DMS153 treated with DMSO at 0.1 percent for 48 hours (cell line): ENCODE measurements around the gene LRRC3.

Experiments used
- DNase-seq: peaks from one replicate; lab custom pipeline; 2025; ENCODE audit not compliant: unreplicated experiment; lab: John Stamatoyannopoulos, UW

Gene LRRC3

DNA sequence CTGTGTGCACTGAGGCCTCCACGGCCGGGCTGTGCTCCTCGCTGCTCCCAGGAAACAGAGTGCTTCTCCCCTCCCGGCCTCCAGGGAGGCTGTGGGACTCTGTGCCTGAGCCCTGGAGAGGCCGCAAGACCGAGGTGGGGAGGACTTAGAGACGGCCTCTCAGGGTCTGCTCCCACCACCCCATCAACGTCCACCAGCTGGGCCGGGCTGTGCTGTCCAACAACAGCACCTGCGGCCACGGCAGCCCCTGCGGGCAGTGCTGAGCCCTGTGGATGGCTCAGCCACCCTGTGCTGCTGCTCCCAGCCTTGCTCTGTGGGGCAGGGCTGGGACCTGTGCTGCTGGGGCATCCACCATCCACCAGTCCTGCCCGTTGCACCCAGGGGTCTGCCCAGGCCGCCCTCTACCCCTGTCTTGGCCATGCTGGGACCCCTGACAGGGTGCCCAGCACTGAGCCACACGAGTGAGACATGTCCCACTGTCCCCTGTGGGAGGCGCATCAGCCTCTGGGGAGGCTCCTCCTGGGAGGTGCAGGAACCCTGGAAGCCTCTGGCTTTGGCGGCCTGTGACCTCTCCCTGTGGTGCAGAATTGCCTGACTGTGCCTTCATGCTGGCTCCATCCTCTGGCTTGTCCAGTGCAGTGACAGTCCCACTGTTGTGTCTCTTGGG, 31.2 kb upstream of the LRRC3 start:
- DNase-seq: no peak

DNA sequence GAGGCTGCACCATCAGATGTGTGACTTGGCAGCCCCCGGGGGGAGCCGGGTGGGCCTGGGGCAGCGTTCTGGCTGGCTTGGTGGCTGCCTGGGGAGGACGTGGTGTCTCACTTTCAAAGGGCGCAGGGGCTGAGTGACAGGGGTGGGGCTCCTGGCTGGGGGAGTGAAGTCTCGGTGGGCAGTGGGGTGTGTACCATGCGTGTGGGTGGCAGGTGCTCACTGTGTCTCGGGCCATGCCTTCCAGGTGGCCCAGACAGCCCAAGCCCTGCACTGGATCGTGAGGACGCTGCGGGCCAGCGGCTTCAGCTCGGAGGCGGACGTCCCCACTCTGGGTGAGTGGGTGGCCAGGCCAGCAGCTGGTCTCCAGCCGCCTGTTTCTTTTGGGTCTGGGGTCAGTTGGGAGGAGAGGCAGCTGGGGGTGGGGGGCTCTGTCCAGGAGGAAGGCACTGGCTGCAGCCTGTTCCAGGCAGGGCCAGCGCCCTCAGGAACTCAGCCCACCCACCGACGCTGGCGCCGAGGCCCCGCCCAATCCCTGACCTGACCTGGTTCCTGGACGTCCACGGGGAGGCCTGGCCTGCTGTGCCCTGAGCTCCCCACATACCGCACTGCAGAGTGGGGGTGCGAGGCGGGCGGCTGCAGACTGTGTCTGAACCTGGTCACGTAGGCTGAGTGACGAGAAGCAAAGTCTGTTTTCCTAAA, 30.6 kb upstream of the LRRC3 start:
- DNase-seq: no peak

DNA sequence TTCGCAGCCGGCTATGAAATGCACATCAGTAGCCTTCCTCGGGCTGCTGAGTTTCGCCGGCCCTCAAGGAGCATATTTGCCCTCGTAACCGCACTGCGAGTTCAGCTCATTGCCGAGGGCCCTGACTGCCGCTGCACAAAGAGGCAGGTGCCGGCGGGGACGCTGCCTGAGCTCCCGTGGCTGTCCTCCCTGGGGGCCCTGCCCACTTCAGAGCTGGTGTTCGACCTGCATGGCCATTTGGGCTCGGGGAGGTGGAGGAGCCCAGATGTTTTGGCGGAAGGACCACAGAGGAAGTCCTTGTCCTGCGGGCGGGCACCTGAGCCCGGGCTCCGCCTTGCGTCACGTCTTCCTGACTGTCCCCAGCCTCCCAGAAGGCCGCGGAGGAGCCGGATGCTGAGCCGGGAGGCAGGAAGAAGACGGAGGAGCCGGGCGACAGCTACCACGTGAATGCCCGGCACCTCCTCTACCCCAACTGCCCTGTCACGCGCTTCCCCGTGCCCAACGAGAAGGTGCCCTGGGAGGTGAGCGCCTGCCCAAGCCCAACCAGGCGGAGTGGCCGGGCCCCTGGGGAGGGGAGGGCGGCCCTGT, 29.9 kb upstream of the LRRC3 start:
- DNase-seq: peak; percentile 81

DNA sequence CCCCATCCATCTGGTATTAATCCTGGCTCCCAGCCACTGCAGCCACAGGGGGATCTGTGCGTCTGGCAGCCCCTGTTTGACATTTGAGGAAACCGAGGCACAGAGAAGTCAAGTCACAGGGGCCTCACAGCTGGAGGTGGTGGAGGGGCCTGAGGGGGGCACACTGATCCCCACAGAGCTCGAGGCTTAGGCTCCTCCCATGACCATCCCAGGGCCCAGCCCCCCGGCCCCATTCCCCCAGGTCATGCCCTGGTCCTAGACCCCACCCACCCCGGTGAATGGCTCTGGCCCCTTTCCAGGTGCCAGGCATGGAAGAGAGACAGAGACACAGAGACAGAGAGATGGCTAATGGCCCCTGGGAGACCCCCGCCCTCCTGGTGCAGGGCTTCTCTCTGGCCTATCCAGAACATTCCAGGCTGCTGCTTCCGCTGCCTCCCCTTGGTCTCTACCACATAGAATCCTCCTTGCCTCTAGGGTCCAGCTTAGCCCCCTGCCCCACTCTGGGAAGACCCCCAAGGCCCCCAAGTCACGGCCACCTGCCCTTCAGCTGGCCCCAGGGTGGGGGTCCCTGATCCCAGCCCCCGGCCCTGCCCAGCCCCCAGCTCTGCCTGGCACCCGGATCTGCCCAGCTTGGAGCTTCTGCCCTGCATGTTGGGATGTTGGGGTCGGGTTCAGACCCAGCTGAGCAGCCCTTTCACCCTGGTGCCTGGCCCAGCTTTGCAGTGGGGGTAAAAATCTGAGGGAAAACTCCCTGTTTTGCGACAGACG, 29.2 kb upstream of the LRRC3 start:
- DNase-seq: no peak

DNA sequence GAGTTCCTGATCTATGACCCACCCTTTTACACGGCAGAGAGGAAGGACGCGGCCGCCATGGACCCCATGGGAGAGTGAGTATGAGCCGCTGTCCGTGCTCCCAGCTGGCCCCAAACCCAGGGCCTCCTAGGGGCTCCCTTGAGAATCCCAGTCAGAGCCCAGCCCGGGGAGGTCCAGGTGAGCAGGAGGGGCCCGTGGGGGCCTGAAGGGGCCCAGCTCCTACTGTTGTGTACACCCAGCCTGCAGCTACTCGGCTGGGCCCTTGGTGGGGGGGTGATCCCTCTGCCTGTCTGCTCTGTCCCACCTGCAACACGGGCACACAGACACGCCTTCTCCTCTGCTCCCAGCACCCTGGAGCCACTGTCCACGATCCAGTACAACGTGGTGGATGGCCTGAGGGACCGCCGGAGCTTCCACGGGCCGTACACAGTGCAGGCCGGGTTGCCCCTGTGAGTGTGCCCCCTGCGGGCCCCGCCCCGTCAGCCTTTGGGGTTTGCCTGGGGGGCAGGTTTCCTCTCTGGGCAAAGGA, 28.6 kb upstream of the LRRC3 start:
- DNase-seq: no peak

DNA sequence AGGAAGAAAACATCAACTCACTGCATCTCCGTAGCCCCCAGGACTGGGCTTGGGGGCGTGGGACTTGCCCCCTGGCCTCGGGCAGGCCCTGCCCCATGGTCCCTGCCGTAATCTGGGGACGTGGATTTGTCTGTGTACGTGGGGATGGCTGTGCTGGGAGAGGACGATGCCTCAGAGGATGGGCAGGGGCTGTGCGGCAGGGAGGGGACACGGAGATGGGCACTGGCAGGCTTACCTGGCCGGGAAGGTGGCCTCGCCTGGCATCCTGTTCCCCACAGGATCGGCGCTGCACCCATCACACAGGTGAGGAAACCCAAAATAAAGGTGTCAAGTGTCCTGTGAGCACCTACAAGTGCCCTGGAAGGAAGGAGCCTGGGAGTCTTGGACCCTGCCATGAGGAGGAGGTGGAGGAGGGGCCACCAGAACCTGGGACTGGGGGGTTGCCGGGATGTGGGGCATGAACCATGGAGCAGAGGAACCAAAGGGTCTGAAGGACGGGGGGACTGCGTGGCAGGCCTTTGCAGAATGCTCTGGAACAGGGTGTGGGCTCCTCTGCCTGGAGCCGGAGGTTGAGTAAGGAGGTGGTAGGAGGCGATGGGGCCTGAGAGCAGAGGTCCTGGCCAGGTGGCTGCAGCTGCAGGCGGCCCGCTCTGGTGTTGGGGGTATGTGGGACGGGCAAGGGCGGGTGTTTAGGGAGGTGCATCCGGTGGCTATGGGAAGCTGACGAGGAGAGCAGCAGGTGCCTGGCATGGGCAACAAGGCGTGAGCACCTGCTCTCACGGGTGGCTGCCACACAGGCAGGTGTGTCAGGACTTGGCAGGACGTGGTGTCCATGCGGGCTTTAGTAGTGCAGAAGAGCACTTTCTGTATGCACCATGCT, 27.8 kb upstream of the LRRC3 start:
- peak; percentile 56 for DNase-seq

DNA sequence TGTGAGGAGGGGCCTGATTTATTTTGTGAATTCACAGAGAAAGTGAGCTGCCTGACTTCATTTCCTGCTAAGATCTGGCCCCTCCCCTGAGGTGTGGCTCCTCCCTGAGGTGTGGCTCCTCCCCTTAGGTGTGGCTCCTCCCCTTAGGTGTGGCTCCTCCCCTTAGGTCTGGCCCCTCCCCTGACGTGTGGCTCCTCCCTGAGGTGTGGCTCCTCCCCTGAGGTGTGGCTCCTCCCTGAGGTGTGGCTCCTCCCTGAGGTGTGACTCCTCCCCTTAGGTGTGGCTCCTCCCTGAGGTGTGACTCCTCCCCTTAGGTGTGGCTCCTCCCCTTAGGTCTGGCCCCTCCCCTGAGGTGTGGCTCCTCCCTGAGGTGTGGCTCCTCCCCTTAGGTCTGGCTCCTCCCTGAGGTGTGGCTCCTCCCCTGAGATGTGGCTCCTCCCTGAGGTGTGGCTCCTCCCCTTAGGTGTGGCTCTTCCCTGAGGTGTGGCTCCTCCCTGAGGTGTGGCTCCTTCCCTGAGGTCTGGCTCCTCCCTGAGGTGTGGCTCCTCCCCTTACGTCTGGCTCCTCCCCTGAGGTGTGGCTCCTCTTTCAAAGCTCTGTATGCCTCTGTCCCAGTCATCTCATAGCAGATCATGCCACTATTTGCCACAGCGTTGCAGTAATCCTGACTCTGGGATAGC, 26.9 kb upstream of the LRRC3 start:
- DNase-seq: peak; percentile 43

DNA sequence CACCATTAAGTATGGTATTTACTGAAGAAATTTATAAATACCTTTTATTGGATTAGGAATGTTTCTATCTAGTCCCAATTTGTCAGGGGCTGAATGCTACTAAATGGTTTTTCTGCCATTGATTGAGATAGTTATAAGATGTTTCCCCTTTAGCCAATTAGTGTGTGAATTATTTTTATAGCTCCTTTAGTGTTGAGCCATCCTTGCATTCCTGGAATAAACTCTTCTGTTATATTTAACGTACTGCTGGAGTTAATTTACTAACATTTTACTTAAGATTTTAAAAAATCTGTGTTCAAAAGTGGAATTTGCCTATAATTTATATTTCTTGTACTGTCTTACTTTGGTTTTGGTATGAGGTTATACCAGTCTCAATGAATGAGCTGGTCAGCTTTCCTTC, 25.4 kb upstream of the LRRC3 start:
- no peak for DNase-seq

DNA sequence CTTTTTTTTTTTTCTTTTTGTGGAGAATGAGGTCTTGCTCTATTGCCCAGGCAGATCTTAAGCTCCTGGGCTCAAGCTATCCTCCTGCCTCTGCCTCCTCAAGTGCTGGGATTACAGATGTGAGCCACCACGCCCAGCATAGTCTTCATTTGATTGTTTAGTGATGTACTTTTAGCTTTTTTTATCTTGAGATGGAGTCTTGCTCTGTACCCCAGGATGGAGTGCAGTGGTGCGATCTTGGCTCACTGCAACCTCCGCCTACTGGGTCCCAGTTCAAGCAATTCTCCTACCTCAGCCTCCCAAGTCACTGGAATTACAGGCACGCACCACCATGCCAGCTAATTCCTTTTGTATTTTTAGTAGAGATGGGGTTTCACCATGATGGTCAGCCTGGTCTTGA, 24.0 kb upstream of the LRRC3 start:
- no peak for DNase-seq

DNA sequence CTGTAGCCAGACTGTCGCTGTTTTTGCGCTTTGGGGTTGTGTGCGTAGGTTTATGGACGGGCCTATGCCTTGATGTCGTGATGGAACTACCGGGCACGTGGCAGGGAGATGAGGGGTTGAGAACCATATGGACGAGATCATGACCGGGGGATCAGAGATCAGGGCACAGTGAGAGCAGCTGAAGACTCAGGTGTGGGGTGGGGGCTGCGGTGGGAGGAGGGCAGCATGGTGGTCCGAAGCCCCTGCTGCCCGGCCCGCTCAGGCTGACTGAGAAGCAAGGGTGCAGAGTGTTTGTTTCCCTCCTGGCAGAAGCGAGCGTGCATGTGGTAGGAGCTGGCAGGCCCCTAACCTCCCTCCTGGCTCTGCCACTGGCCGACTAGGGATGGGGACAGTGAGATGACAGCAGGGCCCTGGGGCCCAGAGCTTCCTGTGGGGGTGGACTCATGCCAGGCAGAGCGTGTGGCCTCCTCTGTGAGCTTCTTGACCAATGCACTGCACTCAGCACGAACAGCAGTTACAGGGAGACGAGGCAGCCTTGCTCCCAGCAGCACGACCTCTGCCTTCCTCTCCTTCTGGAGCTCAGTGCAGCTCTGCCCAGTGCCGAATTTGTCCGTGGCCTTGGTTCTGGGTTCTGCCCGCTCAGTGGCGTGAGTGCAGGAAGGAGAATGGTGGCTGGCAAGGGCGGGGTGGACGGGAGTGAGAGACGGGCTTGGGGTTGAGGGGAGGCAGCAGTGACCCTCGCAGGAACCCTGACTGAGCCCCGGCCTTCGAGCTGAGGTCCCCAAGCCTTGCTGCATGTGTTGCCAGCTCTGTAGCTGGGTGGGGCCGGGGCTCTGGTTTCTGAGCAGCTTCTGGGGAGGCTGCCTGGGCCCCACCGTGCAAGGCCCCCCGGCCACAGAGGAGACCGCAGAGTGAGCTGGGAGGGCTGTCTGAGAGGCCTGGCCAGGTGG, 22.2 kb upstream of the LRRC3 start:
- no peak for DNase-seq

DNA sequence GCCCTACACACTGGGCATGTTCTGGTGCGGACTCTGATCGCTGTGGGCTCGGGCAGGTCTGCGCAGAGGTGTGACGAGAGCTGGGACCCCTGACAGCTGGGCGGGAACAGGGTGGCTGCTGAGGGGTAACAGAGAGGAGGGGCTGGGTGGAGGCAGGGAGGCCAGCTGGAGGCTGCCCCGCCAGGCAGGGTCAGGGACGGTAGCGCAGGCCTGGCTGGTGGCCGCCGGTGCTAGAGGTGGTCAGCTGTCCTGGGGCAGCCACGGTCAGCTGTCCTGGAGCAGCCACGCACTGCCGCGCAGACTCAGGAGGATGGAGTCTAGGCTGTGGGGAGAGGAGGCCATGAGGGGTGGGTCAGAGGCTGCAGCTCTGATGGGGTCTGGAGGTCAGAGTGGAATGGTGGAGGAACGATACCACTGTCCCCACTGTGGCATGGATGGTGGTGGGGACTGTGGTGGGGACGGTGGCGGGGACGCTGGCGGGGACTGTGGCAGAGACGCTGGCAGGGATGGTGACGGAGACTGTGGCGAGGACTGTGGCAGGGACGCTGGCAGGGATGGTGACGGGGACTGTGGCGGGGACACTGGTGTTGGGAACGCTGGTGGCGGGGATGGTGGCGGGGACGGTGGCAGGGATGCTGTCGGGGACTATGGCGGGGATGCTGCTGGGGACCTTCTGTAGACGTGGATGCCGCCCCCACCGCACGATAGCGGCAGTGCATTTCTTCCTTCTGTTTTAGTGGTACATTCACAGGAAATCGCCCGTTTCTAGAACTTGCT, 21.3 kb upstream of the LRRC3 start:
- DNase-seq: no peak

DNA sequence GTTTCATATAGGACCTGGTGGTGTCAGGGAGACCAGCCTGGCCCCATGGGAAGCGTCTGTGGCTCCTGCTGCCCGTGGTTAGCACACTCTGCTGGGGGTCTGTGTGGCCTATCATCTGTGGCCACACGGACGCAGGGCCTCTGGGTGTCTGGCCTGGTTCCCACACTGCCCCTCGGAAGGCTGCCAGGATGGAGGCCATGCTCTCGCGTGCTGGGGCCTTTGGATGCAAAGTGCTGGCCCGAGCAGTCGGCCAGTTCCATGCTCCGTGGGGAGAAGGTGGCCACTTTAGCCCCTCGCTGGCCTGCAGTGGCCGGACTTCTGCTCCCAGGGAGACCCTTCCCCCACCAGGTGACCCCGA, 20.8 kb upstream of the LRRC3 start:
- no peak for DNase-seq

DNA sequence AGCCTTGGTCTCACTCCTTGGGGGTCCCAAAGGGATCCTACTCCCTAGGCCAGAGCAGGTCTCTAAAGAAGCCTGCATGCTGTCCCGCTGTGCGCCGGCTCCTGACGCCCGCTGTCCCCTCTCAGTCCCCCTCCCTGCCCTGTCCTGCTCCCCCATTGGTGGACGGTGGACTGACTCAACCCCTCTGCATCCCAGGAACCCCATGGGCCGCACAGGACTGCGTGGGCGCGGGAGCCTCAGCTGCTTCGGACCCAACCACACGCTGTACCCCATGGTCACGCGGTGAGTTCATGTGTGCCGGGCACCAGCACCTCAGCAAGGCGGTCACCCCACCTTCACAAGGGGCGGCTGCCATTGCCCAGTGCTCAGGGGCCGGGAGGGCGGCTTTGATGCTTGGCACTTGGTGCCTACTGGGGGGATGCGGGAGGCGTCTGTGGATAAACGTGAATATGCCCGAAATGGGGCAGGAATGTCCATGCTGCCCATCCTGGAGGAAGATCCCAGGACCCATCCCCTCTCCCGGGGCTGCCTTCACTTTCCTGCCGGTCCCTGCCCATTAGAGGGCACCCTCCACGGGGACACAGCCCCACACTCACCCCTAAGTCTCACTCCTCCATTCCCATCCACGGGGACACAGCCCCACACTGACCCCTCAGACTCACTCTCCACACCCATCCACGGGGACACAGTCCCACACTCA, 20.2 kb upstream of the LRRC3 start:
- no peak for DNase-seq

DNA sequence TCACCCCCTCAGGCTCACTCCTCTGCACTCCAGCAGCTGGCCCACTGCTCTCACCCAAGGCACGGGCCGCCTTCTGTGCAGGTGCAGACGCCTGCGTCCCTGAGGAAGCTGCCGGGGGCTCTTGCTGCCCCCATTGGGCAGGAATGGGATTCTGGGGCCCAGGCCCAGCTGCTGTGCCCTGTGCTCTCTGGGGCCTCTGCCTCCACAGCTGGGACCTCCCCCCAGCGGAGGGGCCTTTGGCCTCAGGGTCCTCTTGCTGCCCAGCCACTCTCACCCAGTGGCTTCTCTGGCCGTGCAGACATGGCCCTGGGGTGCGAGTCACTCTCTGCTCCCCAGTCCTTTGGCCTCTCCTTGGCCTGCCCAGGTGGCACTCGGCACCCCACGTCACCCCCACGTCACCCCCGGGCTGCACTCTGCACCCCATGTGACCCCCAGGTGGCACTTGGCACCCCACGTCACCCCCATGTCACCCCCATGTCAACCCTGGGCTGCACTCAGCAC, 19.1 kb upstream of the LRRC3 start:
- no peak for DNase-seq

DNA sequence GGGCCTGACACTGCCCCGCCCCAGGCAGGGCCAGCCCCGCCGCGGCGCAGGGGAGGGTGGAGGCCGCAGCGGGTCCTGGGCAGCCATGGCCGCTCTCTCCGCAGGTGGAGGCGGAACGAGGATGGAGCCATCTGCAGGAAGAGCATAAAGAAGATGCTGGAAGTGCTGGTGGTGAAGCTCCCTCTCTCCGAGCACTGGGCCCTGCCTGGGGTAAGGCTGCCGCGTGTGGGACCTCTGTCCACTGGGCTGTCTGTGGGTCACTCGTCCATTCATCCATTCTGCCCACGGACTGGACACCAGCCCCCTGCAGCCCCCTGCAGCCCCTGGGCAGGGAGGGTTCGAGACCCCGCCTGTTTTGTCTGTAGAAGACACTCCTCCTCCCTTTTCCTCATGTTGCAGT, 18.4 kb upstream of the LRRC3 start:
- no peak for DNase-seq

DNA sequence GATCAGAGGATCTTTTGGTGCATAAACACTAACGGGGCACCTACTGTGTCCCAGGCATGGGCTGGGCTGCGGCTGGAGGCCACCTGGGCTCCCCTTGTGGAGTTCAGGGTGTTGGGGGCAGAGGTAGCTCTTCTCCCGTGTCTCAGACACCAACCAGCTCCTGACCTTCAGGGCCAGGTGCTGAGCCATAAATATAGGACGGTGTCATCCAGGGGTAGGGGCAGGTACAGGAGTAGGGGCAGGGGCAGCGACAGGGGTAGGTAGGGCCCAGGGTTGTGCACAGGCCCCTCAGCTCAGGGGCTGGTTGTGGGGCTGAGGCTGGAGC, 18.0 kb upstream of the LRRC3 start:
- no peak for DNase-seq

DNA sequence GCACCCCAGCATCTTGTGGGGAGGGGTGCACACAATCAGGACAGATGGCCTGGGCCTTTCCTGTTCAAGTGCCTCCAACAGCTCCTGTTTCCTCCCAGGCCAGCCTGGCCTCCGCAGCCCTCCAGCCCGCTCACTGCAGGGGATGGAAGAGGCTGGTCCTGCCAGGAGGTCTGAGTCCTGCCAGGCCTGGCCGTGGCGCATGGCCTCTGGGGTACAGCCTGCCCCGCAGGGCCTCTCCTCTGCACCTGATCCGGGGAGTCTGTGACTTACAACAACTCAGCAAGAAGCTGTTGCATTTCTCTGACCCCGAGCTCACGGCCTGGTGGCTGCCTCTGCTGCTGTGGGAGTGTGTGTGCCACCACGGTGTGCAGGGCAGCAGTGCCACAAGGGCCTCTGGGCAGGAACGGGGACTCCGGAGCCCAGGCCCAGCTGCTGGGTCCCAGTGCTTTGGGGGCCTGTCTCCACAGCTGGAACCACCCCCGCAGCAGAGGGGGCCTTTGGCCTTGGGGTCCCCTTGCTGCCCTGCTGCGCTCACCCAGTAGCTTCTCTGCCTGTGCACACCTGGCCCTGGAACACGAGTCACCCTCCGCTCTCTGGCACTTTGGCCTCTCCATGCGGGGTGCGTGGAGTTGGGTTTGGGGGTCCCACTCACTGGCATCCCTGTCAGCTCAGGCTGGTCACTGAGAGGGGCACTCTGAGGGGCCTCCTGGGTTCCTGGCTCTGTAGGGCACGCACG, 17.4 kb upstream of the LRRC3 start:
- no peak for DNase-seq
